WI38 (cell line): Measurements from ENCODE around the gene P2RY6.

Experiments
- H3K4me3 ChIP-seq: 2 replicates; pipeline ENCODE4 v1.5.1; 2011; ENCODE audit warnings: low read depth, mild to moderate bottlenecking, control low read depth, low read length
- CTCF ChIP-seq: IDR thresholded peaks from 2 replicates; pipeline ENCODE4 v1.5.1; 2012; ENCODE audit warnings: low read depth, mild to moderate bottlenecking, control low read depth, low read length

The P2RY6 gene

GRCh38 chr11:73239571-73240189, 32.5 kb upstream of the P2RY6 start:
- TF ChIP-seq CTCF = no peak
- no peak overlapping the region for H3K4me3 ChIP-seq

GRCh38 chr11:73240190-73240781, 31.9 kb upstream of the P2RY6 start:
- TF ChIP-seq CTCF = no peak
- no peak overlapping the region for H3K4me3 ChIP-seq

- TF ChIP-seq CTCF = no peak
- no peak overlapping the region for H3K4me3 ChIP-seq
These were observed 30.8 kb upstream of the P2RY6 start for GRCh38 chr11:73241300-73241699.

GRCh38 chr11:73242251-73243092, 29.7 kb upstream of the P2RY6 start:
- H3K4me3 ChIP-seq = no peak overlapping the region
- TF ChIP-seq CTCF = peak; percentile 87

GRCh38 chr11:73243093-73243485, 29.0 kb upstream of the P2RY6 start:
- H3K4me3 ChIP-seq = no peak overlapping the region
- no peak for TF ChIP-seq CTCF

- TF ChIP-seq CTCF = no peak
- H3K4me3 ChIP-seq = no peak overlapping the region
These were observed 27.4 kb upstream of the P2RY6 start for GRCh38 chr11:73244589-73245240.

- no peak overlapping the region for H3K4me3 ChIP-seq
- no peak for TF ChIP-seq CTCF
These were observed 26.7 kb upstream of the P2RY6 start for GRCh38 chr11:73245461-73245860.
